HEK293 (cell line): ENCODE measurements around the gene NUB1.

Source experiments
- CTCF ChIP-seq: fragments of 450-650 bp; formaldehyde crosslinking; IDR thresholded peaks from 2 replicates; pipeline ENCODE4 v1.5.1; 2016; ENCODE audit warnings: missing biosample characterization, missing genetic modification characterization
- KLF1 ChIP-seq: fragments of 450-650 bp; formaldehyde crosslinking; IDR thresholded peaks from 2 replicates; pipeline ENCODE4 v1.5.1; 2016; ENCODE audit warnings: missing biosample characterization, missing genetic modification characterization
- ZNF112 ChIP-seq: fragments of 450-650 bp; formaldehyde crosslinking; IDR thresholded peaks from 2 replicates; pipeline ENCODE4 v1.5.0; 2017; ENCODE audit warnings: missing biosample characterization, missing genetic modification characterization
- ZNF311 ChIP-seq: fragments of 450-650 bp; formaldehyde crosslinking; IDR thresholded peaks from 2 replicates; pipeline ENCODE4 v1.5.1; 2017; ENCODE audit warnings: missing biosample characterization, missing genetic modification characterization, borderline replicate concordance

GRCh38 chr7:151320263-151320845 lies 21.3 kb upstream of the NUB1 start:
- no peak for TF ChIP-seq CTCF (tag by site-specific recombination)
- no peak for TF ChIP-seq ZNF112 (tag by site-specific recombination)
- TF ChIP-seq KLF1 (tag by site-specific recombination) = no peak
- no peak for TF ChIP-seq ZNF311 (tag by site-specific recombination)
